ENCODE measurements around the gene TIMM9.
A peak's percentile ranks its signal among the peaks of the same experiment; 100 is the strongest.
"Not testable (repeated sequence)": the region's sequence is repeated elsewhere in the genome, so short reads cannot be mapped to it uniquely, and the experiment has no call there.

Gene TIMM9

DNA sequence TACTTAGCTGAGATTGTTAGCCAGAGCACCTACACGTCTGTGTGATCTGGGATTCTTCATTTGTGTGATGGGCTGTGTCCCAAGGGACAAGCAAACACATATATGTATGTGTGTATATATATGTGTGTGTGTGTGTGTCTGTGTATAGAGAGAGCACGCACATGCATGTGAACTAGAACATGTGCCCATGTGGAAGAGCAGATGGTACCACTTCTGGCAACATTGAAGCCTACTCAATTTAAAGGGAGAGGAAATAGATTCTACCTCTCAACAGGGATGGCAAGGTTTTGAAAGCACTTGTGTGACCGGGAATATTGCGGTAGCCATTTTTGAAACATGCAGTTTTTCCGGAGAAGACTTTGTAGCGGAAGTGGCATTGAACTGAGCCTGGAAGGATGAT is 30.2 kb downstream of the TIMM9 start:
- no peak for DNase-seq

DNA sequence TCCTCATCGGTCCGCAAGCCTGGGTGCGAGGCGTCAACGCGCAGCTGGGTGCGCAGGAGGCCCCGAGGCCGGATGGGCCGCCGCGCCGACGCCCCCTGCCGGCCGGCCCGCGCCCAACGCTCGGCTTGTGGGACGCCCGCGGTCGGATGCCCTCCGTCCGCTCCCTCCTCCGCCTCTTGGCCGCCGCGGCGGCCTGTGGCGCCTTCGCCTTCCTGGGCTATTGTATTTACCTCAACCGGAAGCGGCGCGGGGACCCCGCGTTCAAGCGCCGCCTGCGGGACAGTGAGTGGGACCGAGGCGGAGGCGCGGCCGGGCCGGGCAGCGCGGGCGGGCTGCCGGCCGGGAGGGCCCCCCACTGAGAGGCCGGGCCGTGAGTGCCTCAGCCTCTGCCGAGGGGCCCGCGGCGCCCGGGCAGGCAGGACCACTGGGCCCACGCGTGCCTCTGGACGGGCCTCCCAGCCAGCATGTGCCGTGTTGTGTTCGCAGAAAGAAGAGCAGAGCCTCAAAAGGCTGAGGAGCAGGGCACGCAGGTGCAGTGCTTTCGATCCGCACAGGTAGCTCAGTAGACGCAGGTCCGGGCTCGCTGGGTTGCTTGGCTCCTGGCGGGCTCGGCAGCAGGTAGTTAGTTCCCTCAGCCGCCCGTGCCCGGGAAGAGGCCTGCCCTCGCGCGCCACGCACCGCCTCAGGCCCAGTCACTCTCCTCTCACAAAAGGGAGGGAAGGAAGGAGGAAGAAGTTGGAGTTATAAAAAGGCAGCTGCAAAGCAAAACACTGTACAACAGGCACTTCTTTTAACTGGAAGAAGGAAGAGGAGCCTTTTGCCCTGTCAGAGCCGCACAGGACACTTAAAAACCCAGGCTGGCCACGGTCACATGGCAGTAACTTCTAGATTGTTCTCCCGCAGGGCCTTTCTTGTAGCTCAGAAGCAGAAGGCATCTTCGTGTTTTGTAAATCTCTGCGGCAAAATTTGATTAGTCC is 31.2 kb downstream of the TIMM9 start, which contains the start of gene TOMM20L:
TOMM20L (plus strand) TSS at position 119 of the 977 bp plus-strand sequence; CDS start at position 147, 28 bp downstream.
- DNase-seq, result peak; percentile 73

DNA sequence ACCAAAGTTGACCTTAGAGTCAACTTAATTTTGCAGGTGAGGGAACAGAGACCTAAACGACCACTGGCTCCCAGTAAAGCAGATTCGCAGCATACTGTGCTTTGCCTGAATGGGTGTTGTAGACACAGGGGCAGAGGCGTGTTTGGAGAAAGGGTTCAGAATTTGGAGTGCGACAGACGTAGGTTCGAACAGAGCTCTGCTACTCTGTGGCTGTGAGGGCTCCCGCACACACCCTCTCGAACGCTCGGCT is 31.8 kb downstream of the TIMM9 start:
- no peak for DNase-seq

DNA sequence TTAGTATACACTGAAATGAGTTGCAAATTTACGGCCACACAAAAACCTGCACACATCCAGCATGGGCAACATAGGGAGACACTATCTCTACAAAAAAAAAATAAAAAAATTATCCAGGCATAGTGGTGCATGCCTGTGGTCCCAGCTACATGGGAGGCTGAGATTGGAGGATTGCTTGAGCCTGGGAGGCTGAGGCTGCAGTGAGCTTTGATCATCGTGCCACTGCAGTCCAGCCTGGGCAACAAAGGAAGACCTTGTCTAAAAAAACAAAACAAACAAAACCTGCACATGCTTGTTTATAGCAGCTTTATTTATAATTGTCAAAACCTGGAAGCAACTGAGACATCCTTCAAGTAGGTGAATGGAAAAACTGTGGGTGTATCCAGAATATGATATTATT is 36.5 kb downstream of the TIMM9 start:
- no peak for DNase-seq

DNA sequence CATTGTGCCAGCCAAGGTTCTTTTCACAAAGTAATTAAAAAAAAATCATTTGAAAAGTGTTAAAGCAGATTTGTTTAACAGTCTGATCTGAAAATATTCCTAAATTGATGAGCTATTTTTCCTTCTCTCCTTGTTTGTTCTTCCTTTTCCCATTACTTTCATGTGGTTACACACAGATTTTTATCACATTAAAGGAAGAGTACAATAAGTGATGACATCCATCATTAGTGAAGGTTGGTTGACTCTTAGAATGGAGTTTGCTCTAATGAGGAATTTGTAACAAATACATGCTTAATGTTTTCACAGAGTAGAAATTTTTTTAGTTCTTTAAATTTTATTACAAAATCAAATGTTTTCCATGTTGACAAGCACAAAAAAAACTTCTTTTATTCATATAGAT is 50.5 kb downstream of the TIMM9 start:
- DNase-seq, result no peak

DNA sequence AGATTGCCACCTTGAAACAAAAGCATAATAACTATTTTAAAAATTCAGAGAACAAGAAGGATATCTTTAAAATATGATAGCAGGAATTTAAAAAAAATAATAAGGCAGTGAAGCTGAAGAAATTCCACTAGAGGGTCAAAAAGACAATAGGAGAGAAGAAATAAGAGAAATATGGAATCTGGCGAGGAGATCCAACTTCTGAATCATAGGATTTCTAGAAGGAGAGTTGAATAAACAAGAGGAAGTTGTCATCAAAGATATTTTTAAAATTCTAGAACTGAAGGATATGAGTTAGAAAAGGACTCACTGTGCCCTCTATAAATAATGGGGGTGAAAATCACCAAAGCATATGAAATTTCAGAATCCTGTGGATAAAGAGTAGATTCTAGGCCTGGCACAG is 58.4 kb downstream of the TIMM9 start:
- no peak for DNase-seq

DNA sequence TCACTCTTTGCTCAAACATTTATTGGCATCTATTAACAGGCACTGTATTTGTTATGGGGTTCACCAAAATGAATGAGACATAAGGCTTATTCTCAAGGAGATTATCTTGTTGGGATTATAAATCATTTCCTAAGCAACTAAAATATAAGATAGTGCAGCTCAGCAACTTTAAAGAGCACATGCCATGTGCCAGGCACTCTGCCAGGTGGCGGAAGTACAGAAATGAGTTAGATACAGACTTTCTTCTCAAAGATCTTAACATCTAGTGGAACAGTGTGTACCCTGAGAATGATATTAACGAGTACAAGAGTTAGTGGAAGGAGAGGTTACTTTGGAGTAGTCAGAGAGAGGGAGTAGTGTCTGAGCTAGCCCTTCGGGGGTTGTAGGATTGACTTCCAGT is 60.0 kb downstream of the TIMM9 start:
- no peak for DNase-seq

DNA sequence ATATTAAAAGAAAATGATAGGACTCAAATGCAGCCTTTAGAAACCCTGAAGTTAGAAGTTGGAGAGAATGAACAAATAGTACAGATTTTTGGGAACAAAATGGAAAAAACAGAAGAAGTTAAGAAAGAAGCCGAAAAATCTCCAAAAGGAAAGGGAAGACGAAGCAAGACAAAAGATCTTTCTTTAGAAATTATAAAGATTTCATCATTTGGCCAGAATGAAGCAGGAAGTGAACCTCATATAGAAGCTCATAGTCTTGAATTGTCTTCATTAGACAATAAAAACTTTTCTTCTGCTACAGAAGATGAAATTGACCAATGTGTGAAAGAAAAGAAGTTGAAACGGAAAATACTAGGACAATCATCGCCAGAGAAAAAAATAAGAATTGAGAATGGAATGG is 63.0 kb downstream of the TIMM9 start:
- no peak for DNase-seq

DNA sequence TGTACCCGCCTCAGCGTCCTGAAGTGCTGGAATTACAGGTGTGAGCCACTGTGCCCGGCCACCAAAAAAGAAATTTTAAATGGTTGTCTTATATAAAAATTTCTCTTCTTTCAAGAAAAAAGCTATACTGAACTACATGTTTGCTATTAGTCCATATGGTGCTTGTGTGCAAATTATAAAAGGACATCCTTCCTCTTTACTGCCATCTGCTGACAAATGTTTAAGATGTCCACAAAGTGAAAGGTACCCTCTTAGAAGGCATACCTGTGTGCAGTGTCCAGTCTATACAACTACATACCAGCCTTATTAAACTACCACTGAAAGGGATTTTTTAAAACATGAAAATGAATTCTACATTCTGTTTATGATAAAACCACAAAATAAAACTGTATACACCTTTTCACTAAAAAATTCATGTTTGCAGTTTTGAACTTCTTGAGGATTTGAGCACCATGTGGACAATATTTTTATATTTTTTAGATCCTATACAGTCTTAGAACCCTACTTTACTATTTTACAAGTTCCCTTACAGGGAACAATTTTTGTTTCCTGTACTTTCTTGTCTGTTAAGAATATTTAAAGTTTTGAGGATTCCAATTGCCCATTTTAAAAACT is 64.4 kb downstream of the TIMM9 start:
- DNase-seq, result no peak

DNA sequence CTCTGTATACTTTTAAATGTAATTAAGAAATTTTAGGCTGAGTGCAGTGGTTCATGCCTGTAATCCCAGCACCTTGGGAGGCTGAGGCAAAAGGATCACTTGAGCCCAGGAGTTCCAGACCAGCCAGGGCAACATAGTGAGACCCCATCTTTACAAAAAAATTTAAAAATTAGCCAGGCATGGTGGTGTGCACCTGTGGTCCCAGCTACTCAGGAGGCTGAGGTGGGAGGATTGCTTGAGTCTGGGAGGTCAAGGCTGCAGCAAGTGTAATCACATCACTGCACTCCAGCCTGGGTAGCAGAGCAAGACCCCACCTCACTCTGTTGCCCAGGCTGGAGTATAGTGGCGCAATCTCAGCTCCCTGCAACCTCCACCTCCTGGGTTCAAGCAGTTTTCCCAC is 65.1 kb downstream of the TIMM9 start:
- not testable (repeated sequence) for DNase-seq

Data from stimulated activated CD4-positive, alpha-beta T cell treated with anti-CD3 and anti-CD28 coated beads, Interleukin-4, amount 100 ng/mL, for 1 hour (primary cell).